OCI-LY3 (cell line): Measurements from ENCODE around the gene KIDINS220.

ENCODE experiments used
- H2AFZ ChIP-seq: fragments of 200-600, 300-600 bp; shearing (Covaris generic); 2 replicates; pipeline ENCODE4 v1.6.0; 2014; ENCODE audit warnings: antibody characterized with exemption, low read depth, low read length
- H3K27ac ChIP-seq: fragments of 200-600, 300-600 bp; sonication (generic); 2 replicates; pipeline ENCODE4 v1.5.1; 2014; ENCODE audit warnings: mild to moderate bottlenecking, low read length, moderate library complexity, mixed read lengths
- H3K27me3 ChIP-seq: fragments of 200-600, 300-600 bp; sonication (generic); 2 replicates; pipeline ENCODE4 v1.6.1; 2014; ENCODE audit warnings: low read depth, low read length, mixed read lengths
- H3K36me3 ChIP-seq: fragments of 200-600, 300-600 bp; sonication (generic); replicated peaks from 2 replicates; pipeline ENCODE3; 2014; ENCODE audit warnings: low read depth, low read length, mixed read lengths
- H3K4me1 ChIP-seq: fragments of 300-600, 200-600 bp; sonication (generic); 2 replicates; pipeline ENCODE4 v1.6.1; 2014; ENCODE audit warnings: low read length, mixed read lengths
- H3K4me2 ChIP-seq: fragments of 200-600, 300-600 bp; sonication (generic); 2 replicates; pipeline ENCODE4 v1.6.1; 2014; ENCODE audit warnings: low read length, mixed read lengths
- H3K4me3 ChIP-seq: fragments of 300-600, 200-600 bp; sonication (generic); 2 replicates; pipeline ENCODE4 v1.5.1; 2014; ENCODE audit warnings: antibody characterized with exemption, mild to moderate bottlenecking, low read length, moderate library complexity
- H3K79me2 ChIP-seq: fragments of 300-600, 200-600 bp; shearing (Covaris generic); 2 replicates; pipeline ENCODE4 v1.6.1; 2014; ENCODE audit warnings: mild to moderate bottlenecking, low read length, mixed read lengths
- H3K9ac ChIP-seq: fragments of 300-600, 200-600 bp; shearing (Covaris generic); 2 replicates; pipeline ENCODE4 v1.6.0; 2014; ENCODE audit warnings: mild to moderate bottlenecking, low read length, moderate library complexity
- H3K9me3 ChIP-seq: fragments of 200-600, 300-600 bp; shearing (Covaris generic); 2 replicates; pipeline ENCODE4 v1.6.1; 2014; ENCODE audit warnings: low read length, mixed read lengths; ENCODE audit not compliant: insufficient read depth
- H4K20me1 ChIP-seq: fragments of 200-600, 300-600 bp; sonication (generic); 2 replicates; pipeline ENCODE4 v1.6.1; 2016; ENCODE audit warnings: low read length, mixed read lengths; ENCODE audit not compliant: insufficient read depth
- CTCF ChIP-seq: fragments of 200-600, 300-600 bp; sonication (generic); IDR thresholded peaks from 2 replicates; pipeline ENCODE4 v1.5.1; 2014; ENCODE audit warnings: antibody characterized with exemption, low read length, low read depth
- EZH2phosphoT487 ChIP-seq: fragments of 200-600 bp; shearing (Covaris generic); IDR thresholded peaks from 2 replicates; pipeline ENCODE4 v1.6.1; 2018; ENCODE audit warnings: antibody characterized with exemption, mixed run types, low read depth

Gene KIDINS220

GRCh38 chr2:8704906-8705305, 132.5 kb downstream of the KIDINS220 start:
- no peaks in the 10 kb centered on the region for H3K27me3 ChIP-seq
- no peak for TF ChIP-seq EZH2phosphoT487
- no peak for TF ChIP-seq CTCF
- no peaks in the 10 kb centered on the region for H3K36me3 ChIP-seq

GRCh38 chr2:8701681-8702379, 135.6 kb downstream of the KIDINS220 start:
- H3K4me2 ChIP-seq = no peak overlapping the region
- H4K20me1 ChIP-seq = no peaks in the 10 kb centered on the region
- peaks cover 5% of the 10 kb centered on the region; the same call in 1 of the 2 replicates for H3K4me1 ChIP-seq
- no peak overlapping the region for H3K9ac ChIP-seq
- no peaks in the 10 kb centered on the region for H3K79me2 ChIP-seq
- no peaks in the 10 kb centered on the region for H3K9me3 ChIP-seq
- no peak for TF ChIP-seq CTCF
- TF ChIP-seq EZH2phosphoT487 = no peak
- H3K4me3 ChIP-seq = no peak overlapping the region
- H3K27ac ChIP-seq = no peak overlapping the region
- H3K27me3 ChIP-seq = no peaks in the 10 kb centered on the region
- no peak overlapping the region for H2AFZ ChIP-seq
- H3K36me3 ChIP-seq = no peaks in the 10 kb centered on the region

More at GRCh38 chr2:8704906-8705305, 132.5 kb downstream of the KIDINS220 start:
- Histone ChIP-seq H3K27ac (no peak overlapping the region), H3K9me3 (no peaks in the 10 kb centered on the region), H3K4me2 (no peak overlapping the region), H3K79me2 (no peaks in the 10 kb centered on the region), H3K9ac (no peak overlapping the region), H2AFZ (no peak overlapping the region), H3K4me1 (peaks cover 5% of the 10 kb centered on the region; the same call in 1 of the 2 replicates), H3K4me3 (no peak overlapping the region), H4K20me1 (no peaks in the 10 kb centered on the region)

- no peaks in the 10 kb centered on the region for H3K27me3 ChIP-seq
- H3K27ac ChIP-seq = no peak overlapping the region
- H2AFZ ChIP-seq = no peak overlapping the region
- peaks cover 5% of the 10 kb centered on the region; the same call in 1 of the 2 replicates for H3K4me1 ChIP-seq
- no peaks in the 10 kb centered on the region for H4K20me1 ChIP-seq
- no peak overlapping the region for H3K4me3 ChIP-seq
- H3K79me2 ChIP-seq = no peaks in the 10 kb centered on the region
- no peak overlapping the region for H3K9ac ChIP-seq
- H3K4me2 ChIP-seq = no peak overlapping the region
- no peak for TF ChIP-seq CTCF
- no peak for TF ChIP-seq EZH2phosphoT487
- H3K9me3 ChIP-seq = no peaks in the 10 kb centered on the region
- H3K36me3 ChIP-seq = no peaks in the 10 kb centered on the region
Measured at GRCh38 chr2:8699839-8700238, 137.6 kb downstream of the KIDINS220 start.

- Histone ChIP-seq H2AFZ (no peak overlapping the region), H3K27ac (no peak overlapping the region), H4K20me1 (no peaks in the 10 kb centered on the region), H3K9ac (no peak overlapping the region), H3K4me3 (no peak overlapping the region), H3K4me1 (peaks cover 5% of the 10 kb centered on the region; the same call in 1 of the 2 replicates), H3K27me3 (no peaks in the 10 kb centered on the region), H3K9me3 (no peaks in the 10 kb centered on the region), H3K36me3 (no peaks in the 10 kb centered on the region), H3K4me2 (no peak overlapping the region), H3K79me2 (no peaks in the 10 kb centered on the region)
- no peak for TF ChIP-seq EZH2phosphoT487
- no peak for TF ChIP-seq CTCF
Measured at GRCh38 chr2:8697190-8697589, 140.2 kb downstream of the KIDINS220 start.
